Measurements from ENCODE around the gene CLCN2.
A peak's percentile ranks its signal among the peaks of the same experiment; 100 is the strongest.
"Not testable (repeated sequence)": the region's sequence is repeated elsewhere in the genome, so short reads cannot be mapped to it uniquely, and the experiment has no call there.

CLCN2 gene

DNA sequence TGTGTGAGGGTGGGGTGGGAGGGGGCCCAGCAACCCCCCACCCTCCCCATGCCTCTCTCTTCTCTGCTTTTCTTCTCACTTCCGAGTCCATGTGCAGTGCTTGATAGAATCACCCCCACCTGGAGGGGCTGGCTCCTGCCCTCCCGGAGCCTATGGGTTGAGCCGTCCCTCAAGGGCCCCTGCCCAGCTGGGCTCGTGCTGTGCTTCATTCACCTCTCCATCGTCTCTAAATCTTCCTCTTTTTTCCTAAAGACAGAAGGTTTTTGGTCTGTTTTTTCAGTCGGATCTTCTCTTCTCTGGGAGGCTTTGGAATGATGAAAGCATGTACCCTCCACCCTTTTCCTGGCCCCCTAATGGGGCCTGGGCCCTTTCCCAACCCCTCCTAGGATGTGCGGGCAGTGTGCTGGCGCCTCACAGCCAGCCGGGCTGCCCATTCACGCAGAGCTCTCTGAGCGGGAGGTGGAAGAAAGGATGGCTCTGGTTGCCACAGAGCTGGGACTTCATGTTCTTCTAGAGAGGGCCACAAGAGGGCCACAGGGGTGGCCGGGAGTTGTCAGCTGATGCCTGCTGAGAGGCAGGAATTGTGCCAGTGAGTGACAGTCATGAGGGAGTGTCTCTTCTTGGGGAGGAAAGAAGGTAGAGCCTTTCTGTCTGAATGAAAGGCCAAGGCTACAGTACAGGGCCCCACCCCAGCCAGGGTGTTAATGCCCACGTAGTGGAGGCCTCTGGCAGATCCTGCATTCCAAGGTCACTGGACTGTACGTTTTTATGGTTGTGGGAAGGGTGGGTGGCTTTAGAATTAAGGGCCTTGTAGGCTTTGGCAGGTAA lies 15.9 kb downstream of the CLCN2 start:
- no peak for DNase-seq (ENCODE audit: low read depth in 3 of 3)

DNA sequence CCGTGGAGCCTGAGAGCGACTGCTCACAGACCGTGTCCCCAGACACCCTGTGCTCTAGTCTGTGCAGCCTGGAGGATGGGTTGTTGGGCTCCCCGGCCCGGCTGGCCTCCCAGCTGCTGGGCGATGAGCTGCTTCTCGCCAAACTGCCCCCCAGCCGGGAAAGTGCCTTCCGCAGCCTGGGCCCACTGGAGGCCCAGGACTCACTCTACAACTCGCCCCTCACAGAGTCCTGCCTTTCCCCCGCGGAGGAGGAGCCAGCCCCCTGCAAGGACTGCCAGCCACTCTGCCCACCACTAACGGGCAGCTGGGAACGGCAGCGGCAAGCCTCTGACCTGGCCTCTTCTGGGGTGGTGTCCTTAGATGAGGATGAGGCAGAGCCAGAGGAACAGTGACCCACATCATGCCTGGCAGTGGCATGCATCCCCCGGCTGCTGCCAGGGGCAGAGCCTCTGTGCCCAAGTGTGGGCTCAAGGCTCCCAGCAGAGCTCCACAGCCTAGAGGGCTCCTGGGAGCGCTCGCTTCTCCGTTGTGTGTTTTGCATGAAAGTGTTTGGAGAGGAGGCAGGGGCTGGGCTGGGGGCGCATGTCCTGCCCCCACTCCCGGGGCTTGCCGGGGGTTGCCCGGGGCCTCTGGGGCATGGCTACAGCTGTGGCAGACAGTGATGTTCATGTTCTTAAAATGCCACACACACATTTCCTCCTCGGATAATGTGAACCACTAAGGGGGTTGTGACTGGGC lies 16.7 kb downstream of the CLCN2 start:
- DNase-seq (ENCODE audit: low read depth in 3 of 3) = no peak

DNA sequence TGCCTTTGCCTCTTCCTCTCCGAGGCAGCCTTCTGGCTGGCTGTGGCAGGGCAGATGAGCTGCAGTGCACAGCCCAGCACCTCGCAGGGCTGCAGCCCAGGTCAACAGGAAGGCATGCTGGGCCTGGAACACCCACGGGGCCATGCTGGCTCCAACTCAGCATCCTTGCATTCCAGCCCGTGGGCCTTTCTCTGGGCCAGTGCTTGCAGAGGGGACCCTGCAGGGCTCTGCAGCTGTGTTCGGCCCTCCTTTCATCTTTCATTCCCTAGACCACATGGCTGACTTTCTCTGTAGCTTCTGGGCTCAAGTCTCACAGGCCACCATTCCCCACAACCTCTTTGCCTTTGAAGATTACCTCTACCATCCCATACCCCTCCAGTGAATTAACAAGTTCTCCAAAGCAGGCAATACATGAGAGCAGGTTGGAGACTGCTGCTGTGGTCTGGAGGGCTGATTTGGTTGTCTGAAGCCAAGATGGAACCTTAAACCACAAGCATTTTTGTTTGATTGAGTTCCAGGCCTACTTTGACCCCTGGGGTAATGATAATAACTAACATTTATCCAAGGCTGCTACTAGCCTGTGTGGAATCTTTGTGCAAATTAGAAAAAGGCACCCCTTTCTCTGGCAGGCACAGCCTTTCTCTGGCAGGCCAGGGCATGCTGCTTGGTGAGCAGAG lies 18.1 kb downstream of the CLCN2 start:
- DNase-seq (ENCODE audit: low read depth in 3 of 3) = no peak

DNA sequence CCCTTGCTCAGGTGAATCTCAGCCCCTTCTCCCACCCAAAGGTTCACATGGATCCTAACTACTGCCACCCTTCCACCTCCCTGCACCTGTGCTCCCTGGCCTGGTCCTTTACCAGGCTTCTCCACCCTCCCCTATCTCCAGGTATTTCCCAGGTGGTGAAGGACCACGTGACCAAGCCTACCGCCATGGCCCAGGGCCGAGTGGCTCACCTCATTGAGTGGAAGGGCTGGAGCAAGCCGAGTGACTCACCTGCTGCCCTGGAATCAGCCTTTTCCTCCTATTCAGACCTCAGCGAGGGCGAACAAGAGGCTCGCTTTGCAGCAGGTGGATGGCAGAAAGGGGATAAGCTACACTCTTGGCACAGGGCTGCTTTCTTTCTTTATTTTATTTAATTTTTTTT lies 19.5 kb downstream of the CLCN2 start:
- DNase-seq (ENCODE audit: low read depth in 3 of 3) = no peak

DNA sequence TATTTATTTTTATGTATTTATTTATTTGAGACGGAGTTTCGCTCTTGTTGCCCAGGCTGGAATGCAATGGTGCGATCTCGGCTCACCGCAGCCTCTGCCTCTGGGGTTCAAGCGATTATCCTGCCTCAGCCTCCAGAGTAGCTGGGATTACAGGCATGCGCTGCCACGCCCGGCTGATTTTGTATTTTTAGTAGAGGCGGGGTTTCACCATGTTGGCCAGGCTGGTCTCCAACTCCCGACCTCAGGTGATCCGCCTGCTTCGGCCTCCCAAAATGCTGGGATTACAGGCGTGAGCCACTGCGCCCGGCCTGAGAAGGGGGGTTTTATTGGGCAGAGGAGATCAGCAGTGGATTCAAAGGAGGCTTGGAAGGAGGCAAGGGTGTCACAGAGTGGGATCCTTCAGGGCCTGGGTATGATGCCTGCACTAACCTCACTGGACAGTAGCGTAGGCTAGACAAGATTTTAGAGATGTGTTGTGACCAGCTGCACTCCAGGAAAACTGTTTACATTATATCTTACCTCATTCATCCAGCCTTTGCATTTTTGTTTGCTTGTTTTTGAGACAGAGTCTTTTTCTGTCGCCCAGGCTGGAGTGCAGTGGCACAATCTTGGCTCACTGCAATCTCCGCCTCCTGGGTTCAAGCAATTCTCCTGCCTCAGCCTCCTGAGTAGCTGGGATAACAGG lies 21.8 kb downstream of the CLCN2 start:
- DNase-seq (ENCODE audit: low read depth in 3 of 3) = not testable (repeated sequence)

DNA sequence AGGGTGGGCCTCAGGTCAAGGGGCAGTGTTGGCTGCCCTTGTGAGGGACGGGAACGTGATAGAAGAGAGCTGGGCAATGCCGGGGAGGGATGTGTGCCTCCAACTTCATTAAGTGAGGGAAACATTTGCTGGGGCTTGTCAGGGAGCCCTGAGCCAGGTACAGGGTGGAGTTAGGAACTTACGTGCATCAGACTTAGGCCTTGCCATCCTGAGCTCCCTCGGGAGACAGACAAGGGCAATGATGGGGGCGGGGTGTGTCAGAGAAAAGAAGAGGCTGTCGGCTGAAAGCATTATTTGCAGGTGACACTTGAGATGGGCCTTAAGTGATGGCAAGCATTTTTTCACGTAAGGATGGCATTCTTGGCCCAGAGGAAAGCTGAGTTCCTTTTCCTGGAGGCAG lies 22.4 kb downstream of the CLCN2 start:
- no peak for DNase-seq (ENCODE audit: low read depth in 3 of 3)

DNA sequence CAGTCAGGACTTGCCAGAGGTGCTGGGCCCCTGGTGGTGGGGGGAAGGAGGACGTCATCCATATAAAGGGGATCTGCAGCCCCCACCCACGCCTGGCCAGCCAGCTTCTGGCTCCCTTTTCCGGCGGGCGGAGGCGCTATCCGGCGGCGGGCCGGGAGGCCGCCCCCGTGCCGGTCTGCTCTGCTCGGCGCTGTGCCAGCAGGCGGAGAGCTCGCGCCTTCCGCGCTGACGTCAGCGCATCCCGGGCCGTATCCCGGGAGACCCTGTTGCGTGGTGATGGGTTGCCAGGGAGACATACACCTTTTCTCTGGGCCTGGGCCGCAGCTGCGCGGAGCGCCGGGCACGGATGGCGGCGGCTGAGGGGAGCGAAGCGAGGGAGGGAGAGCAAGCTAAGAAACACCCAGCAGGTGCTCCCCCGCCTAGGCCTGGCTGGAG lies 22.9 kb downstream of the CLCN2 start:
- DNase-seq (ENCODE audit: low read depth in 3 of 3) = no peak

DNA sequence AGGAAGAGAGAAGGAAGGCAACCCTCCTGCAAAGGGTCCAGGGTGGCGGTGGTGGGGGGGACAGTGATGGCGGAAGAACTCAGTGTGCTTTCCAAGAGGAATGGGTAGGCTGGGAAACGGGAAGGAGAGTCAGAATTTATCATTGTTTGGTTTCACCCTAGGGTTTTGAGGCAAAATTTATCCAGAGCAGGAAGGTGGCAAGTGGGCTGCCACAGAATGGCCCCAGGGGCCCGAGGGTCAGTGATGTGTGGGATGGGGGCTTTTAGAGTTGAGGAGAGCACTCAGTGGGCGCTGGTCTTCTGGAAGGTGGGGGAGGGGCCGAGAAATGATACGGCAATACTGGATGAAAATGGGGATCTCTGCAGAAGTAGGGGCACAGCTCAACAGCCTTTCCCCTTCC lies 23.4 kb downstream of the CLCN2 start:
- no peak for DNase-seq (ENCODE audit: low read depth in 3 of 3)

DNA sequence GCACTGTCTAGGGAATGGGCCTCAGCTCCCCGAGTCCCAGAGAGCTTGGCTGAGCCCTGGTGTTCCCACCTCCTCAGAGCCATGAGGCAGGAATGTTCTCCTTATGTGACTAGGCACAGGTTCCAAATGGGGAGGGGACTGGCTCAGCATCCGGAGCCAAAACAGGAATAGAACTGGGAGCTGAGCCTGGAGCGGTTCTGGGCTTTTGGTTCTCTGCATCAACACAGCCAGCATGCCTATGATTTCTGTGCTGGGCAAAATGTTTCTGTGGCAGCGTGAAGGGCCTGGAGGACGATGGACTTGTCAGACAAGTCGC lies 24.0 kb downstream of the CLCN2 start, which contains the start of gene FAM131A:
TSS of gene FAM131A (plus strand) at position 202 of the 316 bp plus-strand sequence. CDS start at position 233, 31 bp downstream.
- DNase-seq (ENCODE audit: low read depth in 3 of 3) = no peak

DNA sequence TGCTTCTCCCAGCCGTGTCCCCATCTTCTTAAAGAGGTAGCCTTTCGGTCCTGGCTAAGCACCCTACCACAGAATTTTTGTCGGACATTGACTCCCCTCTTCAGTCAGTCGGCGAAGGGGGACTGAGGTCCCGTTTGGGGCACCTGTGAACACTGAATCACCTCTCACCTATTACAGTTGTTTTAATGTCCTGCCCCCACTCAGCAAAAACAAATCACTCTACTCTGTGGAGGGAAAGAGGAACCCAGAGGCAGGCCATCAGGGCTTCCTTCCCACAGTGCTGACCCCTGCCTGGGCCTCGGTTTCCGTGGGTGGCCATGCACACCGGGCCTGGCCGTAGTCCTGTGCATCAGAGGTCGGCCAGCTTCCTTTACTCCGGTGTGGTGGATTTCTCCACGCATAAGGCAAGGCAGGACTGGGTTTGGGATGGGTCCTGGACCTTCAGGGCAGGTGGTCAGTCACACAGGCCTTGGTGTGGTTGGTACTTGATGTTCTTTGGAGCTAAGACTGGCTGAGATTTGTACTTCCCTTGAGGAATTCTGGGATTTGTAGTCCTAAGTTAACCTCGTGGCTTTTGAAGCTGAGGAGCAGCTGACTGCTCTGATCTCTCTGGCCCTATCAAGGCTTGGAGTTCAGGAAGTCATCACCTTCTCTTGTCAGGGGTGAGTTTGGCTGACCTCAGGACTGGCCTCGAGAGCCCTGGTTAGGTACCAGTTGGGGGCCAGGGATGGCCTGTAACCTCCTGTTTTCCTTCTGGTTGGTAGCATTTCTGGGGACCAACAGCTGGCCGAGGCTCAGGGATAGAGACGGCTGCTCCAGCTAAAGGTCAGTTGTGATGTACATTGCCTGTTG lies 24.6 kb downstream of the CLCN2 start:
- no peak for DNase-seq (ENCODE audit: low read depth in 3 of 3)

DNA sequence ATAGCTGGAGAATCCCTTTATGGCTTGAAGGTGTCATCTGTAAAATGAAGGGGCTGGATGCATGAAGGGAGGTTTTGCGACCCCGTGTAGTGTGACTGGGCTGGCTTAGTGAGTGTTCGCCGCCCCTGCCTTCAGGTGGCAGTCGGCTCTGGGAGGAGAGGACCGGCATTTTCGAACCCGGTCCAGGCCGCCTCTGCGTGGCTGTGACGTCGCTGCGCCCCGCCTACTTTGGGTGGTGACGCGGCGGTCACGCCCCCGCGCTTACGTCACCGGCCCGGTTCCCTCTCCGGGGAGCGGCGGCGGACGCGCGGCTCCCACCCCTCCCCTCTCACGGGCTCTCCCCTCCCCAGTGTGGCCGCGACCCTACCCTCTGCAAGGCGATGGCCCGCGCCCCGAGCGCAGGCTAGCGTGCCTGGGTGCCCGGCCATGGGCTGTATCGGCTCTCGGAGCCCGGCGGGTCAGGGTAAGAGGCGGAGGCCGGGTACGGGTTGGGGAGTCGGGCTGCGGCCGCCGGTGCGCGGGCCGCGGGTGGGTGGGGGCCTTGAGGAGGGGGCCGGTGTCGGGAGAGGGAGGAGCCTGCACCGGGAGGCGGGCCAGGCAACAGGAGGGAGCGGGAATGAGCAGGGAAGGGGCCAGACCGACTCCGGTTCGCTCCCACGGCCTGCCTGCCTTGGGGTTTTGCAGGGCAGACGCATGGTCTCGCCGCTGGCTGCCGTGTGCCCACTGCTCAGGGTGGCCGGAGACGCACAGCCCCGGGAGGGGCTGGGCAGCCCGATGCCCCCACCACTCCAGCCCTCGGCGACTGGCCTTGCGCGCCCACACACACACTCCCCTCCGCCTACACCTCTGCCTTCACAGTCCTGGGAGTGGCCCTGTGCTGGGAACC lies 25.5 kb downstream of the CLCN2 start:
- peak; percentile 69 to 85 (median 82) for DNase-seq (ENCODE audit: low read depth in 3 of 3)

DNA sequence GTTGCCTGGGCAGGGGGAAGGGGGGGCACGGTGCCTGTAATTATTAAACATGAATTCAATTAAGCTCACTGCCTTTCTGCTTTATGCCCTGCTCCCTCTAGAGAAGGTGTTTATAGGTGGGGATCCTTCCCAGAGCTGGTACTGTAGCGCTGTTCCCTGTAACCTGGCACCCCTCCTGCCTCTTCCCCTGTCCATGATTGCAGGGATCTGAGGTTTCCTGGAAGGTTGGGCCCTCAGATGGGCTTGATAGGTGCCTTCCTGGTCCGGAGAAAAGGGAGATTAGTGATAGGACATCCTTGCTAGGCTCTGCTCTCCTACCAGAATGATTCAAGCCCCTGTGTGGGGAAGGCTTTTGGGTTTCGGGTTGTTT lies 26.1 kb downstream of the CLCN2 start:
- no peak for DNase-seq (ENCODE audit: low read depth in 3 of 3)

DNA sequence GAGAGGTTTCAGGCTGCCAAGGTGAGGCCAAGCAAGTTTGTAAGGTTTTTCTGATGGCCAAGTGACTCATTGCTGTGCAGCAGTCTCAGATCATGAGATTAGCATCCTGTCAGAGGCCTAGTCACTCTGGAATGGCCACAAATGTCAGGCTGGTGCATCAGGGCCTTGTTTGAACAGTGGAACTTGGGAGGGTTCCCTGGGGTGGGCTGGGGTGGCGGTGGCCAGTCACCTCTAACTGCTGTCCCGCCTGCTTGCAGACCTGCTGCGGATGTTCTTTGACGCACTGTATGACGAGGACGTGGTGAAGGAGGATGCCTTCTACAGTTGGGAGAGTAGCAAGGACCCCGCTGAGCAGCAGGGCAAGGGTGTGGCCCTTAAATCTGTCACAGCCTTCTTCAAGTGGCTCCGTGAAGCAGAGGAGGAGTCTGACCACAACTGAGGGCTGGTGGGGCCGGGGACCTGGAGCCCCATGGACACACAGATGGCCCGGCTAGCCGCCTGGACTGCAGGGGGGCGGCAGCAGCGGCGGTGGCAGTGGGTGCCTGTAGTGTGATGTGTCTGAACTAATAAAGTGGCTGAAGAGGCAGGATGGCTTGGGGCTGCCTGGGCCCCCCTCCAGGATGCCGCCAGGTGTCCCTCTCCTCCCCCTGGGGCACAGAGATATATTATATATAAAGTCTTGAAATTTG lies 26.8 kb downstream of the CLCN2 start:
- peak in 2 of 3 donors; percentile 31 to 43 for DNase-seq (ENCODE audit: low read depth in 3 of 3)

DNA sequence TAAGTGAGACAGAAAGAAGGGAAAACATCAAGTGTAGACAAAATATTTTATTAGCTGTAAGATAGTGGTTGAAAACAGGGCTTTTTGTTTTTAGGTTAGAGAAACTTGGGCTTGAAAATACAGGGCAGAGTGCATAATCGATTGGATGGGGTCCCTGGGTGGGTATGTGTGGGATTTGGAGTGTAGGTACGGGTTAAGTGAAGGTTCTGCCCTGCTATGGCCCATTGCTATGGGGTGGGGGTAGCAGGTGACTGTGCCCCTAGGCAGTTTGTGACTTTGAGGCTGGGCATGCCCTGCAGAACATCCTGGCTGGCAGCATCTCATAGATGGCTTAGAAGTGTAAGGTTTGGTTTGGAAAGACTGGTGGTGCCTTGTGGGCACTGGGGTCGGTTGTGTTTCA lies 27.7 kb downstream of the CLCN2 start:
- no peak for DNase-seq (ENCODE audit: low read depth in 3 of 3)

DNA sequence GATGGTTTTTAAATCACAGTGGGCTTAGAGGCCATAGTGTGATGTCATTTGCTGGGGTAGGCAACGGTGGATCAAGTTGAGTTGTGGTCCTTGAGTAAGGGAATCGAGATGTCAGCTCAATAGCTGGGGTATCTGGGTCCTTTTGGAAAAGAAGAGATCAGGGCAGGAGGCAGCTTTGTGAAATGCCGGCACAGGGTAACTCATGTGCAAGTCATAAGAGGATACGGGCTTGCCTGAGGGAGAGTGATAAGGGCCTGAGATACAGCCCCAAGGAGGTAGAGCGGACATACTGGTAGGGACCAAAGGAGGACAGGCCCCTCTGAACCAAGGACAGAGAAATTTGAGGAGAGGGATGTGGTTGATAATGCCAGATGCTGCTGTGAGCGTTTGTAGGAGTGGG lies 28.2 kb downstream of the CLCN2 start:
- DNase-seq (ENCODE audit: low read depth in 3 of 3) = no peak

DNA sequence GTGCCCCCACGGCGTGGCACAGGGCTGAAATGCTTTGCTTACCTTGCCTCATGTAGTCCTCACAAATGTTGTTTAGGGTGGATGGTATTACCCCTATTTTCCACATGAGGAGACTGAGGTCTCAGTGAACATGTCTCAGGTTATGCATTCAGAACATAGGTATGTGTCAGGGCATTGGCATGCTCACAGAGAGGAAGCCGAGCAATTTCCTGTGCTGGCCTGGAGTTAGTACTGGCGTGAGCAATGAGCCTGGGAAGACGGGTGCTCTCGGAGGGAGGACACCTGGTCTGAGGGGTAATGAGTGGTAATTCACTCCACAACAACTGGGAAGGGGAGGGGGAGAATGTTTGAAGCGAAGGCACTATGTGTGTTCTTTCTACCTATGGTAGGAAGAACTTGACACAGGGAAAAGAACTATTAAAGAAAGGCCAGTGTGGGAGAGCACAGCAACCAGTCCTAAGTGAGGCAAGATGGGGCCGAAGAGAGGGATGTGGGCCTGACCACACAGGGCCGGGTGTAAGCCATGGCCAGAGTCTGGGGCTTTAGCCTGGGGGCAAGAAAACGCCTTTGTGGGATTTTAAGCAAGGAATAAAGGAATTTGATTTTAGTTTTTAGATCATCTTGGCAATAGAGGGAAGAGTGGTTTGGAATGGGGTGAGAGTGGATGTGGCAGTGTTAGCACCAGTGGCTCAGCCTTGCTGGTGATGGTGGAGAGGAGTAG lies 28.9 kb downstream of the CLCN2 start:
- no peak for DNase-seq (ENCODE audit: low read depth in 3 of 3)

DNA sequence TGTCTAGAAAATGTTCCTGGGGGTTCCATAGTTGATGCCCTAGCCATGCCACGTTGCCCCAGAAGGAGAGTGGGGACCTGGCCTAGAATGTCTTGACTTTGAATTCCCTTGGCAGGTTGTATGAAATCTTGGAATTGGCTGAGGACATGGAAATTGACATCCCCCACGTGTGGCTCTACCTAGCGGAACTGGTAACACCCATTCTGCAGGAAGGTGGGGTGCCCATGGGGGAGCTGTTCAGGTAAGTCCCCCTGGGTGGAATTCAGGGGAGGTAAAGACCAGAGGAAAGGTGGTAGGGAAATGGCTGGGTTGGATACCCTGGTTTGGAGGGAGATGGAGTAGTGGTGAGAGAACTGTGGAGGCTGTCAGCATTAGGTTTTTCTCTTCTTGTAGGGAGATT lies 32.9 kb downstream of the CLCN2 start:
- DNase-seq (ENCODE audit: low read depth in 3 of 3) = no peak

DNA sequence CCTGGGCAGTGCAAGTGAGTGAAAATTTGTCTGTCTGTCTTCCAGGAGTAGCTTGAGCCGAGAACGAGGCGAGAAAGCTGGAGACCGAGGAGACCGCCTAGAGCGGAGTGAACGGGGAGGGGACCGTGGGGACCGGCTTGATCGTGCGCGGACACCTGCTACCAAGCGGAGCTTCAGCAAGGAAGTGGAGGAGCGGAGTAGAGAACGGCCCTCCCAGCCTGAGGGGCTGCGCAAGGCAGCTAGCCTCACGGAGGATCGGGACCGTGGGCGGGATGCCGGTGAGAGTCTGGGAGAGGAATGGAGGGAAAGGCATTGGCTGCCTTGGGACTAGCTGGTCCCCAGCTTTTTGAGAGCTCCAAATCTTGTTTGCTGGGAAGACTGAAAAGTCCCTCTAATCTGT lies 34.2 kb downstream of the CLCN2 start:
- no peak for DNase-seq (ENCODE audit: low read depth in 3 of 3)

Data from stimulated activated CD4-positive, alpha-beta T cell treated with anti-CD3 and anti-CD28 coated beads, TNF-alpha, amount 100 ng/mL, for 48 hours (primary cell).